ENCODE measurements around the gene HMGB4.

GRCh38 chr1:33878392-33878791 lies 14.5 kb downstream of the HMGB4 start:
- TF ChIP-seq CTCF (IDR thresholded peaks at IDR 0.05; ENCODE audit: extremely low read depth in 1 of 2, insufficient read depth in 1 of 2, low read depth in 1 of 2, low read length in 2 of 2) (no peak), POLR2A (IDR thresholded peaks at IDR 0.05; ENCODE audit: low read depth, low read length) (no peak), MYC (IDR thresholded peaks at IDR 0.05; ENCODE audit: low read depth, low read length) (no peak), MAX (IDR thresholded peaks at IDR 0.05; ENCODE audit: insufficient read depth, insufficient read length) (no peak), POLR2AphosphoS5 (IDR thresholded peaks at IDR 0.05; ENCODE audit: insufficient read depth, low read depth, low read length) (no peak)
